Measurements from ENCODE around the gene REEP1.

Gene REEP1

DNA sequence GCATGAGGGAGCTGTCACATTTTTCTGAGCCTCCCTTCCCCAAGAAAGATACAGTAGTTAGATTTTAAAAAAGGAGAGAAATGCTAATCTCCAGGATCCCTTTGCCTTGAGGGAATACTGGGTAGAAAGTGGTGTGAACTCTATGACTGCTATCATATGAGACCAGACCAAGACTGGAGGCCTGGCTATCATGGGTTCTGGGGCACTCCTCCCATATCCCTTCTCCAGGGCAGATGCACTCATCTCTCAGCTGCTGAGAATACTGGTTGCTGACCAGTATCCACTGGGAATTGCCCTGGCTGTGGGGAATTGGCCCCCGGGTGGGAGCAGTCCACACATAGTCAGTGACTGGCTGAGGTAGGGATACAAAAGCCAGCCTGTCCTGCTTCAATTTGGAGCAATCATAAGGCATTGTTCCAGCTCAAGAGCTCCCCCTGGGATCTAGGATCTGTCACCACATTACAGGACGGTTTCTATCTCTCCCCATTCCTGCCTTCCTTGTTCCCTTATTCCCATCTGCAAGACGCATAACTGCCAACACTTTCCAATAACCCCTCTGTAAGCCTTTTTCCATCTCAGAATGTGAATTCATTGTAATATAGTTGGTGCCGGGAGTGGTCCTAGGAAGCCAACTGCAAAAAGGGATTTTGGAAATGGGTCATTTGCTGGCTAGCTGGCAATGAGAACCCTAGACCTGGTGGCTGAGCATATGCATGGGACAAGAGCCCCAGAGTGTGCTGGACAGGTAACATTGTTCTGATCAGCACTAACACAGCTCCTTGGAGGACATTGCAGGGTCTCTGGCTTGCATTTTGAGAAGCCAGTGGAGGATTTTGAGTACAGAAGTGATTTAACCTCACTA, 35.4 kb upstream of the REEP1 start:
- TF ChIP-seq, protein P1, sequence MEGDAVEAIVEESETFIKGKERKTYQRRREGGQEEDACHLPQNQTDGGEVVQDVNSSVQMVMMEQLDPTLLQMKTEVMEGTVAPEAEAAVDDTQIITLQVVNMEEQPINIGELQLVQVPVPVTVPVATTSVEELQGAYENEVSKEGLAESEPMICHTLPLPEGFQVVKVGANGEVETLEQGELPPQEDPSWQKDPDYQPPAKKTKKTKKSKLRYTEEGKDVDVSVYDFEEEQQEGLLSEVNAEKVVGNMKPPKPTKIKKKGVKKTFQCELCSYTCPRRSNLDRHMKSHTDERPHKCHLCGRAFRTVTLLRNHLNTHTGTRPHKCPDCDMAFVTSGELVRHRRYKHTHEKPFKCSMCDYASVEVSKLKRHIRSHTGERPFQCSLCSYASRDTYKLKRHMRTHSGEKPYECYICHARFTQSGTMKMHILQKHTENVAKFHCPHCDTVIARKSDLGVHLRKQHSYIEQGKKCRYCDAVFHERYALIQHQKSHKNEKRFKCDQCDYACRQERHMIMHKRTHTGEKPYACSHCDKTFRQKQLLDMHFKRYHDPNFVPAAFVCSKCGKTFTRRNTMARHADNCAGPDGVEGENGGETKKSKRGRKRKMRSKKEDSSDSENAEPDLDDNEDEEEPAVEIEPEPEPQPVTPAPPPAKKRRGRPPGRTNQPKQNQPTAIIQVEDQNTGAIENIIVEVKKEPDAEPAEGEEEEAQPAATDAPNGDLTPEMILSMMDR (IDR thresholded peaks at IDR 0.05; ENCODE audit: insufficient read depth, low read length, missing control alignments) = peak; percentile 67
- no peak overlapping the region for H3K4me3 ChIP-seq (ENCODE audit: low read depth, low read length)
- DNase-seq (ENCODE audit: low read depth, low spot score) = no peak
- ChIA-PET CTCF (interaction anchor here (0.6 to 10.9 kb wide), 17 partner anchors 9 to 545 kb away, joined by 3 to 195 read pairs (median 3); no protein-coding TSS in a partner anchor), POLR2A (interaction anchor here (0.6 kb wide), 1 partner anchor 156 kb away, joined by 3 read pairs; no protein-coding TSS in a partner anchor)

DNA sequence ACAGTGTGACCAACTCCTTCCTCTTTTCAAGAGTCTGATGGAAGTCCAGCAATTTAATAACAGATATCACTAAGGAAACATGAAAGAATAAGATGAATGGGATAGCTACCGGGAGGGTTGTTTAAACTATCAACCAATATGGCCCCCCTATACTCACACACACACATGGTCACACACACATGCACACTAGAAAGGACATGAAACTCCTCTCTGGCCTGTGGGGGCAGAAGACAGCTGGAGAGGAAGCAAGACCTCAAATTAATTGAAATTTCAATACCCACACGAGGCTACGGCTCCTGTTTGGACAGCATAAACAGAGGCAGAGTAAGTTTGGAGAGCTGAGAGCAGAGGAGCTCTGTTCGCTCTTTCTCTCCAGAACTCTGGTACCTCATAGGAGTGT, 34.7 kb upstream of the REEP1 start:
- TF ChIP-seq, protein P1 (IDR thresholded peaks at IDR 0.05; ENCODE audit: insufficient read depth, low read length, missing control alignments) = no peak
- ChIA-PET POLR2A (no interaction called here), CTCF (interaction anchor here (0.7 to 10.9 kb wide), 10 partner anchors 10 to 202 kb away, joined by 3 to 195 read pairs (median 4); no protein-coding TSS in a partner anchor)
- H3K4me3 ChIP-seq (ENCODE audit: low read depth, low read length) = no peak overlapping the region
- DNase-seq (ENCODE audit: low read depth, low spot score) = no peak

DNA sequence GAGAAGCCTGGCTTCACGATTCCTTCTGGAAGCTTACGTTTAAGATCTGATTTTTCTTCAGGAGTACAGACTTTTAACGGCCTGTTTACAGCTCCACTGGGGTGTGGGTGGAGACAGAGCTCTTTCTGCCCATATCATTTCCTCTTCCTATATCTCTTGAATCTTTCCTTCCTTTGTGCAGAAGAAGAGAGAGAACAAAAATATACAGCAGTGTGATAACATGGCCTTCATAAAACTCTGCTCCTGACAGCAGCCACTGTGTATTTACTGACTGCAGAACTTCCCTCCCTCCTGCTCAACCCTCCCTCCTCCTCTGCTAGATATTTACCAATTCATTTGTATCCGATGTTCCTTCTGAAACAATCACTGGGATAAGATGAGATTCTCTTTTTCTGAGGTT, 34.1 kb upstream of the REEP1 start:
- CTCF ChIA-PET = interaction anchor here (0.7 to 10.9 kb wide), 6 partner anchors 11 to 171 kb away, joined by 3 to 195 read pairs (median 4); no protein-coding TSS in a partner anchor
- DNase-seq (ENCODE audit: low read depth, low spot score) = no peak
- TF ChIP-seq, protein P1 (IDR thresholded peaks at IDR 0.05; ENCODE audit: insufficient read depth, low read length, missing control alignments) = no peak
- no peak overlapping the region for H3K4me3 ChIP-seq (ENCODE audit: low read depth, low read length)
- POLR2A ChIA-PET = no interaction called here

DNA sequence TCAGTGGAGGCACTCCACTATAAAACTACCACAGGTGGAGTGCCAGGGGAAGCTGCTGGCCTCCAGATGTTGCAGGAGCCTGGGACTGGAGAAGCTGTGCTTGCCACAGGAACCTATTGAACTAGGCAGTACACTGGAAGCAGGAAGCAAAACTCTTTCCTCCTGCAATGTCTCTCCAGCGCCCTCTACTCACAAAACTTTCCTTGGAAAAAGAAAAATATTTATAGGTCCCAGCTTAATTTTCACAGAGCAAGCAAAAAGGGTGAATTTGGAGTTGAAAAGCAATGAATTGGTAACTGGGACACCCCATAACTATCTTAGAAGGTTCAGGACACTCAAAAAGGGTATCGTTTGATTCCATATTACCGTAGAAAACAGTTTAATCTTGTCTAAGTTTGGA, 33.2 kb upstream of the REEP1 start:
- no peak for DNase-seq (ENCODE audit: low read depth, low spot score)
- TF ChIP-seq, protein P1 (IDR thresholded peaks at IDR 0.05; ENCODE audit: insufficient read depth, low read length, missing control alignments) = no peak
- CTCF ChIA-PET = interaction anchor here (10.9 kb wide), 1 partner anchor 152 kb away, joined by 195 read pairs; no protein-coding TSS in a partner anchor
- no peak overlapping the region for H3K4me3 ChIP-seq (ENCODE audit: low read depth, low read length)
- POLR2A ChIA-PET = no interaction called here

DNA sequence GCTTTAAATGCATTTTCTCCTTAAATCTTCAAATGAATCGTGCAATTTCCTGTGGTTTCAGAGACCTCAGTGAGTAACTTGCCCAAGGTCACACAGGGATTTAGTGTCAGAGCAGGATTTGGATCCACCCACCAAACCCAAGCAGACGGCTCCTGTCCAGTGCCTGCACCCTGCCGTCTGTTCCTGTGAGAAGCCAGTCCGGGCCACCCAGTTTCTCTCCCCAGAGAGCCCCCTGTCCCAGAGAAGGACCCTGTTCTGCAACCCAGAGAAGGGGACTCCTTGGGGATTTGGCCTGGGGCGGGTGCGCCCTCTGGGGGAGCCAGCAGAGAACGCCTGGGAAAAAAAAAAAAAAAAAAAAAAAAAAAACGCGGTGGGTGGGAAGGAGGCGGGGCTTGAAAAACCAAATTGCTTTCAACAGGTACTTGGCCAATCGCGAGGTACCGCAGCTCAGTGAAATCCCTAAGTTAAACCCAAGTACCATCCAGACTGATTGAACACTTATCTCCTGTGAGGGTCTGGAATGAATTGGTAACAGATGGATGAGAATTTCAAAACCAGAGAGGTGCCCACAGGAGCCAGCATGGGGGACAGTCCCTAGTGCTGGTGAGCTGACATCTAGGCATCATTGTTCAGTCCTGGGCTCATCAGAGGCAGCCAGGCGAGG, 30.9 kb upstream of the REEP1 start:
- DNase-seq (ENCODE audit: low read depth, low spot score) = no peak
- CTCF ChIA-PET = interaction anchor here (1.4 to 10.9 kb wide), 5 partner anchors 9 to 150 kb away, joined by 3 to 195 read pairs (median 5); no protein-coding TSS in a partner anchor
- H3K4me3 ChIP-seq (ENCODE audit: low read depth, low read length) = no peak overlapping the region
- POLR2A ChIA-PET = no interaction called here
- TF ChIP-seq, protein P1 (IDR thresholded peaks at IDR 0.05; ENCODE audit: insufficient read depth, low read length, missing control alignments) = peak; percentile 45

DNA sequence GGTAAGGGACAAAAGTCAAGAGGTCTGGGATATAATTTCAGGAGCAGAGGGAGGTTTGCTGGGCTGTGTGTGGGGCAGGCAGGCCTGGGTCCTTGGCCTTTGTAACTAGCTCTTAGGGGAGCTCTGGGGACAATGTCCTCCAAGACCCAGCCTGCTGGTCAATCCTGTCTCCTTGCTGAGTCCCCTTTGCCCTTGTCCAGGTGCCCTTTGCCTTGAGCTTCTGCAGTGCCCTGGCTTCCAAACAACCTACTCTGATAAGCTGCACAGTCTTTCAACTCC, 30.0 kb upstream of the REEP1 start:
- POLR2A ChIA-PET = no interaction called here
- H3K4me3 ChIP-seq (ENCODE audit: low read depth, low read length) = no peak overlapping the region
- TF ChIP-seq, protein P1 (IDR thresholded peaks at IDR 0.05; ENCODE audit: insufficient read depth, low read length, missing control alignments) = no peak
- CTCF ChIA-PET = interaction anchor here (0.6 to 10.9 kb wide), 4 partner anchors 14 to 337 kb away, joined by 3 to 195 read pairs (median 5); no protein-coding TSS in a partner anchor
- no peak for DNase-seq (ENCODE audit: low read depth, low spot score)
